Measurements from ENCODE around the gene MATK. TPM values are rescaled to one million over a fixed set of nuclear protein-coding genes. Genes with fewer than 3 reads are reported as not detected.

MATK gene
- total and polyA plus RNA-seq, 2 experiments from 2014 or later, result not detected

GRCh38 chr19:3773814-3774515, 12.2 kb downstream of the MATK start:
- Histone ChIP-seq H3K9me3 (ENCODE audit: low read depth) (no peaks in the 10 kb centered on the region), H3K4me3 (no peak overlapping the region), H4K20me1 (ENCODE audit: insufficient read depth) (no peaks in the 10 kb centered on the region), H3K79me2 (ENCODE audit: insufficient read depth) (no peaks in the 10 kb centered on the region), H3K9ac (no peak overlapping the region), H3K27ac (no peak overlapping the region), H3K9me2 (ENCODE audit: insufficient read depth) (no peaks in the 10 kb centered on the region), H3K4me1 (ENCODE audit: insufficient read depth) (no peaks in the 10 kb centered on the region), H3K4me2 (ENCODE audit: unreplicated experiment) (no peak overlapping the region), H2AFZ (no peak overlapping the region), H3K36me3 (ENCODE audit: low read depth) (no peaks in the 10 kb centered on the region), H3F3A (ENCODE audit: insufficient read depth) (no peaks in the 10 kb centered on the region), H3K27me3 (replicated peaks; ENCODE audit: insufficient read depth) (no peaks in the 10 kb centered on the region)
- in situ Hi-C loops (cut with MboI), result no loop called here
- WGBS, 2 experiments (ENCODE audit: low coverage in 1 of 2, low lambda C conversion rate in 2 of 2, missing lambda C conversion rate in 2 of 2), result 63 to 73% methylated on average over 11 to 12 of the region's 12 CpGs
- DNase-seq, result no peak
- TF ChIP-seq EZH2 (IDR thresholded peaks at IDR 0.05; ENCODE audit: insufficient read depth, poor library complexity, severe bottlenecking) (no peak), EZH2phosphoT487 (IDR thresholded peaks at IDR 0.05; ENCODE audit: insufficient read depth, low read depth) (no peak)

GRCh38 chr19:3771906-3772455, 14.2 kb downstream of the MATK start, which contains the start of gene RAX2:
TSS of gene RAX2 (minus strand) at chr19:3772228. CDS start at chr19:3771742, 486 bp downstream.
- no peak for DNase-seq
- Histone ChIP-seq H3K9ac (no peak within 1 kb of the TSS), H4K20me1 (ENCODE audit: insufficient read depth) (no peaks in the 10 kb centered on the region), H3K4me3 (no peak within 1 kb of the TSS), H3K79me2 (ENCODE audit: insufficient read depth) (no peaks in the 10 kb centered on the region), H3K9me3 (ENCODE audit: low read depth) (no peaks in the 10 kb centered on the region), H3K27me3 (replicated peaks; ENCODE audit: insufficient read depth) (no peaks in the 10 kb centered on the region), H3F3A (ENCODE audit: insufficient read depth) (no peaks in the 10 kb centered on the region), H3K9me2 (ENCODE audit: insufficient read depth) (no peaks in the 10 kb centered on the region), H3K36me3 (ENCODE audit: low read depth) (no peaks in the 10 kb centered on the region), H3K4me1 (ENCODE audit: insufficient read depth) (no peaks in the 10 kb centered on the region), H2AFZ (no peak within 1 kb of the TSS), H3K27ac (no peak within 1 kb of the TSS), H3K4me2 (ENCODE audit: unreplicated experiment) (no peak within 1 kb of the TSS)
- in situ Hi-C loops (cut with MboI), result no loop called here
- 23 to 28% methylated on average over 17 to 23 of the region's 23 CpGs for WGBS, 2 experiments (ENCODE audit: low coverage in 1 of 2, low lambda C conversion rate in 2 of 2, missing lambda C conversion rate in 2 of 2)
- TF ChIP-seq EZH2phosphoT487 (IDR thresholded peaks at IDR 0.05; ENCODE audit: insufficient read depth, low read depth) (no peak), EZH2 (IDR thresholded peaks at IDR 0.05; ENCODE audit: insufficient read depth, poor library complexity, severe bottlenecking) (no peak)

GRCh38 chr19:3771000-3771905, 14.9 kb downstream of the MATK start:
- no peak for DNase-seq
- 67 to 78% methylated on average over 18 to 33 of the region's 35 CpGs for WGBS, 2 experiments (ENCODE audit: low coverage in 1 of 2, low lambda C conversion rate in 2 of 2, missing lambda C conversion rate in 2 of 2)
- TF ChIP-seq EZH2 (IDR thresholded peaks at IDR 0.05; ENCODE audit: insufficient read depth, poor library complexity, severe bottlenecking) (no peak), EZH2phosphoT487 (IDR thresholded peaks at IDR 0.05; ENCODE audit: insufficient read depth, low read depth) (no peak)
- Histone ChIP-seq H3K27ac (no peak overlapping the region), H2AFZ (no peak overlapping the region), H4K20me1 (ENCODE audit: insufficient read depth) (no peaks in the 10 kb centered on the region), H3K9me2 (ENCODE audit: insufficient read depth) (no peaks in the 10 kb centered on the region), H3K4me3 (no peak overlapping the region), H3K4me1 (ENCODE audit: insufficient read depth) (no peaks in the 10 kb centered on the region), H3K36me3 (ENCODE audit: low read depth) (no peaks in the 10 kb centered on the region), H3K9me3 (ENCODE audit: low read depth) (no peaks in the 10 kb centered on the region), H3K4me2 (ENCODE audit: unreplicated experiment) (no peak overlapping the region), H3K9ac (no peak overlapping the region), H3F3A (ENCODE audit: insufficient read depth) (no peaks in the 10 kb centered on the region), H3K27me3 (replicated peaks; ENCODE audit: insufficient read depth) (no peaks in the 10 kb centered on the region), H3K79me2 (ENCODE audit: insufficient read depth) (no peaks in the 10 kb centered on the region)
- in situ Hi-C loops (cut with MboI), result no loop called here

GRCh38 chr19:3770136-3770999, 15.8 kb downstream of the MATK start:
- WGBS, 2 experiments (ENCODE audit: low coverage in 1 of 2, low lambda C conversion rate in 2 of 2, missing lambda C conversion rate in 2 of 2), result 68 to 74% methylated on average over 27 to 47 of the region's 53 CpGs
- TF ChIP-seq EZH2 (IDR thresholded peaks at IDR 0.05; ENCODE audit: insufficient read depth, poor library complexity, severe bottlenecking) (no peak), EZH2phosphoT487 (IDR thresholded peaks at IDR 0.05; ENCODE audit: insufficient read depth, low read depth) (no peak)

More at GRCh38 chr19:3770136-3770999, 15.8 kb downstream of the MATK start:
- Histone ChIP-seq H3K27ac (no peak overlapping the region), H3K79me2 (ENCODE audit: insufficient read depth) (no peaks in the 10 kb centered on the region), H3K4me1 (ENCODE audit: insufficient read depth) (no peaks in the 10 kb centered on the region), H3K4me2 (ENCODE audit: unreplicated experiment) (no peak overlapping the region), H3K36me3 (ENCODE audit: low read depth) (no peaks in the 10 kb centered on the region), H2AFZ (no peak overlapping the region), H4K20me1 (ENCODE audit: insufficient read depth) (no peaks in the 10 kb centered on the region), H3K27me3 (replicated peaks; ENCODE audit: insufficient read depth) (no peaks in the 10 kb centered on the region), H3K9ac (no peak overlapping the region), H3K9me2 (ENCODE audit: insufficient read depth) (no peaks in the 10 kb centered on the region), H3F3A (ENCODE audit: insufficient read depth) (no peaks in the 10 kb centered on the region), H3K9me3 (ENCODE audit: low read depth) (no peaks in the 10 kb centered on the region), H3K4me3 (no peak overlapping the region)
- DNase-seq, result no peak
- in situ Hi-C loops (cut with MboI), result no loop called here

All from GM23248 (cell line).